Measurements from ENCODE around the gene NAALADL2. TPM values are rescaled to one million over a fixed set of nuclear protein-coding genes. Genes with fewer than 3 reads are reported as not detected.

Gene NAALADL2
- polyA plus RNA-seq, 3 donors = not detected

- H3K36me3 ChIP-seq (replicated peaks in 1 of 2; ENCODE audit: control insufficient read depth in 1 of 2, insufficient read depth in 2 of 2, low read length in 2 of 2) = no peaks in the 10 kb centered on the region
- H3K4me3 Mint-ChIP-seq = no peak overlapping the region
- no peak overlapping the region for H3K27ac Mint-ChIP-seq
- H3K9ac ChIP-seq (ENCODE audit: insufficient read depth, low read length, poor library complexity, severe bottlenecking) = no peak overlapping the region
- no peaks in the 10 kb centered on the region for H3K4me1 Mint-ChIP-seq
- no CpG with 5 or more reads among the region's 1 CpG for WGBS (ENCODE audit: insufficient coverage)
- no peaks in the 10 kb centered on the region for H3K36me3 Mint-ChIP-seq
- no peak overlapping the region for H3K4me3 ChIP-seq (replicated peaks in 1 of 3; ENCODE audit: low read depth in 2 of 3, low read length in 3 of 3)
- H3K27me3 ChIP-seq (ENCODE audit: control insufficient read depth in 2 of 2, insufficient read depth in 2 of 2, low read length in 2 of 2) = no peaks in the 10 kb centered on the region
- no peaks in the 10 kb centered on the region for H3K27me3 Mint-ChIP-seq (ENCODE audit: low read depth in 3 of 3)
- H3K9me3 Mint-ChIP-seq = peaks cover 0 to 8% (median 6%) of the 10 kb centered on the region in 7 donors
- H3K4me2 ChIP-seq (replicated peaks; ENCODE audit: extremely low read depth, low read length, poor library complexity, severe bottlenecking) = no peak overlapping the region
- no peaks in the 10 kb centered on the region for H3K4me1 ChIP-seq (ENCODE audit: control insufficient read depth in 1 of 2, insufficient read depth in 2 of 2, low read length in 2 of 2)
- H2AFZ ChIP-seq (ENCODE audit: insufficient read depth, low read depth, low read length, poor library complexity, severe bottlenecking) = no peak overlapping the region
- intact Hi-C loops (cut with micrococcal nuclease) = no loop called here
- TF ChIP-seq, protein P1, sequence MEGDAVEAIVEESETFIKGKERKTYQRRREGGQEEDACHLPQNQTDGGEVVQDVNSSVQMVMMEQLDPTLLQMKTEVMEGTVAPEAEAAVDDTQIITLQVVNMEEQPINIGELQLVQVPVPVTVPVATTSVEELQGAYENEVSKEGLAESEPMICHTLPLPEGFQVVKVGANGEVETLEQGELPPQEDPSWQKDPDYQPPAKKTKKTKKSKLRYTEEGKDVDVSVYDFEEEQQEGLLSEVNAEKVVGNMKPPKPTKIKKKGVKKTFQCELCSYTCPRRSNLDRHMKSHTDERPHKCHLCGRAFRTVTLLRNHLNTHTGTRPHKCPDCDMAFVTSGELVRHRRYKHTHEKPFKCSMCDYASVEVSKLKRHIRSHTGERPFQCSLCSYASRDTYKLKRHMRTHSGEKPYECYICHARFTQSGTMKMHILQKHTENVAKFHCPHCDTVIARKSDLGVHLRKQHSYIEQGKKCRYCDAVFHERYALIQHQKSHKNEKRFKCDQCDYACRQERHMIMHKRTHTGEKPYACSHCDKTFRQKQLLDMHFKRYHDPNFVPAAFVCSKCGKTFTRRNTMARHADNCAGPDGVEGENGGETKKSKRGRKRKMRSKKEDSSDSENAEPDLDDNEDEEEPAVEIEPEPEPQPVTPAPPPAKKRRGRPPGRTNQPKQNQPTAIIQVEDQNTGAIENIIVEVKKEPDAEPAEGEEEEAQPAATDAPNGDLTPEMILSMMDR (IDR thresholded peaks at IDR 0.05) = no peak
- peaks cover 0 to 7% of the 10 kb centered on the region in 2 donors for H3K9me3 ChIP-seq (replicated peaks in 1 of 2; ENCODE audit: control insufficient read depth in 1 of 2, insufficient read depth in 1 of 2, low read length in 2 of 2)
- no peaks in the 10 kb centered on the region for H3K79me2 ChIP-seq (ENCODE audit: insufficient read depth, low read length)
- no peak overlapping the region for H3K27ac ChIP-seq (ENCODE audit: low read depth in 1 of 2, low read length in 2 of 2)
- H4K20me1 ChIP-seq (ENCODE audit: insufficient read depth, low read length) = no peaks in the 10 kb centered on the region
- DNase-seq = no peak
Observed at GRCh38 chr3:175316799-175317198, 457.7 kb downstream of the NAALADL2 start.

DNA sequence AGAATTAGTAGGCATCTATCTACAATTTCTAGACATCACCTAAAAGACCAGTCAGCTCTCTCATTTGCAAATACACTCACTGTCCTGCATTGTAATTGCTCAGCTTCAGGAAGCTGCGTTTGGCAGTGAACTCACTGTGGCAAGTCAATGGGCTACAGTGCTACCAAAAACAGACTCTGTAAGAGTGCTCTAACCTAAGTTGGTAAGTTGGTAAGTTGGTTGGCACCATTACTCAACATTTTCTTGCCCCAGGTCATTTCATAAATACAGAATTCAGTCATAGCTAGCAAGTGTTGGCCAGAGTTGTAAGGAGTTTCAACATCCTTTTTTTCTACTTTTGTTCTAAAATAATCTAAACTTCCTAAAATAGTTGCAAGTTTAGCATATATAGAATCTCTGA is 466.3 kb downstream of the NAALADL2 start:
- Mint-ChIP-seq H3K9me3 (peaks cover 0 to 8% (median 3%) of the 10 kb centered on the region in 7 donors), H3K36me3 (no peaks in the 10 kb centered on the region), H3K4me1 (no peaks in the 10 kb centered on the region), H3K4me3 (no peak overlapping the region), H3K27me3 (ENCODE audit: low read depth in 3 of 3) (peaks cover 0 to 2% (median 0%) of the 10 kb centered on the region in 3 donors), H3K27ac (no peak overlapping the region)
- no peak for DNase-seq
- TF ChIP-seq, protein P1 (IDR thresholded peaks at IDR 0.05) = no peak
- no CpG with 5 or more reads among the region's 1 CpG for WGBS (ENCODE audit: insufficient coverage)
- no peaks in the 10 kb centered on the region for H3K27me3 ChIP-seq (ENCODE audit: control insufficient read depth in 2 of 2, insufficient read depth in 2 of 2, low read length in 2 of 2)
- H4K20me1 ChIP-seq (ENCODE audit: insufficient read depth, low read length) = no peaks in the 10 kb centered on the region
- no peak overlapping the region for H3K9ac ChIP-seq (ENCODE audit: insufficient read depth, low read length, poor library complexity, severe bottlenecking)
- no peak overlapping the region for H2AFZ ChIP-seq (ENCODE audit: insufficient read depth, low read depth, low read length, poor library complexity, severe bottlenecking)
- H3K79me2 ChIP-seq (ENCODE audit: insufficient read depth, low read length) = no peaks in the 10 kb centered on the region
- H3K9me3 ChIP-seq (replicated peaks in 1 of 2; ENCODE audit: control insufficient read depth in 1 of 2, insufficient read depth in 1 of 2, low read length in 2 of 2) = peaks cover 2 to 8% of the 10 kb centered on the region in 2 donors
- no peak overlapping the region for H3K4me2 ChIP-seq (replicated peaks; ENCODE audit: extremely low read depth, low read length, poor library complexity, severe bottlenecking)
- H3K4me1 ChIP-seq (ENCODE audit: control insufficient read depth in 1 of 2, insufficient read depth in 2 of 2, low read length in 2 of 2) = no peaks in the 10 kb centered on the region
- no peaks in the 10 kb centered on the region for H3K36me3 ChIP-seq (replicated peaks in 1 of 2; ENCODE audit: control insufficient read depth in 1 of 2, insufficient read depth in 2 of 2, low read length in 2 of 2)
- no peak overlapping the region for H3K27ac ChIP-seq (ENCODE audit: low read depth in 1 of 2, low read length in 2 of 2)
- intact Hi-C loops (cut with micrococcal nuclease) = no loop called here
- no peak overlapping the region for H3K4me3 ChIP-seq (replicated peaks in 1 of 3; ENCODE audit: low read depth in 2 of 3, low read length in 3 of 3)

Measured in CD14-positive monocyte (primary cell).